Neural crest cell (in vitro differentiated cells): Measurements from ENCODE around the gene SEMA4B. TPM values are rescaled to one million over a fixed set of nuclear protein-coding genes. Genes with fewer than 3 reads are reported as not detected.

ENCODE experiments used
- DNase-seq: peaks from one replicate; pipeline ENCODE4 v3.0.0; 2021; ENCODE audit warnings: low read depth, mixed read lengths, low spot score
- H3K27ac Mint-ChIP-seq: one replicate; pipeline ENCODE4 v1.8.0; 2021; ENCODE audit warnings: mild to moderate bottlenecking, mixed read lengths; ENCODE audit not compliant: unreplicated experiment
- H3K27me3 Mint-ChIP-seq: 2 replicates; pipeline ENCODE4 v1.8.0; 2021; ENCODE audit warnings: low read depth, mild to moderate bottlenecking, mixed read lengths
- H3K36me3 Mint-ChIP-seq: 2 replicates; pipeline ENCODE4 v1.8.0; 2021; ENCODE audit warnings: low read depth, mild to moderate bottlenecking, mixed read lengths
- H3K4me1 Mint-ChIP-seq: 2 replicates; pipeline ENCODE4 v1.8.0; 2021; ENCODE audit warnings: mixed read lengths
- H3K4me3 Mint-ChIP-seq: one replicate; pipeline ENCODE4 v1.8.0; 2021; ENCODE audit warnings: mild to moderate bottlenecking, mixed read lengths
- H3K9me3 Mint-ChIP-seq: 2 replicates; pipeline ENCODE4 v1.8.0; 2021; ENCODE audit warnings: mixed read lengths
- total RNA-seq: library from RNA; stranded (reverse); gene quantifications from 2 replicates; pipeline ENCODE4 v1.2.1, GENCODE V29; 2021
- TF ChIP-seq, protein P1 (sequence below): fragments of 200-600 bp; sonication (generic); conservative IDR thresholded peaks from 2 replicates; pipeline ENCODE4 v1.5.0; 2021; ENCODE audit warnings: antibody characterized with exemption, mild to moderate bottlenecking

The SEMA4B gene
- total RNA-seq, 1 donor from 2014 or later = 26.3 TPM

DNA sequence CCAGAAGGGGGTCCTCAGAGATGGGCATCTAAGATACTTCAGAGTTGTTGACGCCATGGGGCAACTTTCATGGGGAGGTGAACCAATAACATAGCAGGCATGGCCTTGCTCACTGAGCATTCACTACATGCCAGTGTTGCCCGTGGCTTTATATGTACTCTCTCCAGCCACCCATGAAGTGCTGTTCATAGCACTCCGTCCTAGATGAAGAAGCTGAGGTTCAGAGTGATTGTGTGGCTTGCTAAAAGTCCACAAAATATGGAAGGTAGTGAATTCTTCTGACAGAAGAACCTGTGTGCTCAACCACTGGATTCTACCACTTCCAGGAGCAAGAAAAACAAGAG, 9.8 kb upstream of the SEMA4B start:
- Mint-ChIP-seq H3K27ac (no peak overlapping the region), H3K27me3 (no peaks in the 10 kb centered on the region), H3K4me1 (peaks cover 12% of the 10 kb centered on the region), H3K9me3 (no peaks in the 10 kb centered on the region), H3K36me3 (no peaks in the 10 kb centered on the region), H3K4me3 (no peak overlapping the region)
- TF ChIP-seq, protein P1, sequence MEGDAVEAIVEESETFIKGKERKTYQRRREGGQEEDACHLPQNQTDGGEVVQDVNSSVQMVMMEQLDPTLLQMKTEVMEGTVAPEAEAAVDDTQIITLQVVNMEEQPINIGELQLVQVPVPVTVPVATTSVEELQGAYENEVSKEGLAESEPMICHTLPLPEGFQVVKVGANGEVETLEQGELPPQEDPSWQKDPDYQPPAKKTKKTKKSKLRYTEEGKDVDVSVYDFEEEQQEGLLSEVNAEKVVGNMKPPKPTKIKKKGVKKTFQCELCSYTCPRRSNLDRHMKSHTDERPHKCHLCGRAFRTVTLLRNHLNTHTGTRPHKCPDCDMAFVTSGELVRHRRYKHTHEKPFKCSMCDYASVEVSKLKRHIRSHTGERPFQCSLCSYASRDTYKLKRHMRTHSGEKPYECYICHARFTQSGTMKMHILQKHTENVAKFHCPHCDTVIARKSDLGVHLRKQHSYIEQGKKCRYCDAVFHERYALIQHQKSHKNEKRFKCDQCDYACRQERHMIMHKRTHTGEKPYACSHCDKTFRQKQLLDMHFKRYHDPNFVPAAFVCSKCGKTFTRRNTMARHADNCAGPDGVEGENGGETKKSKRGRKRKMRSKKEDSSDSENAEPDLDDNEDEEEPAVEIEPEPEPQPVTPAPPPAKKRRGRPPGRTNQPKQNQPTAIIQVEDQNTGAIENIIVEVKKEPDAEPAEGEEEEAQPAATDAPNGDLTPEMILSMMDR = no peak
- DNase-seq = no peak

DNA sequence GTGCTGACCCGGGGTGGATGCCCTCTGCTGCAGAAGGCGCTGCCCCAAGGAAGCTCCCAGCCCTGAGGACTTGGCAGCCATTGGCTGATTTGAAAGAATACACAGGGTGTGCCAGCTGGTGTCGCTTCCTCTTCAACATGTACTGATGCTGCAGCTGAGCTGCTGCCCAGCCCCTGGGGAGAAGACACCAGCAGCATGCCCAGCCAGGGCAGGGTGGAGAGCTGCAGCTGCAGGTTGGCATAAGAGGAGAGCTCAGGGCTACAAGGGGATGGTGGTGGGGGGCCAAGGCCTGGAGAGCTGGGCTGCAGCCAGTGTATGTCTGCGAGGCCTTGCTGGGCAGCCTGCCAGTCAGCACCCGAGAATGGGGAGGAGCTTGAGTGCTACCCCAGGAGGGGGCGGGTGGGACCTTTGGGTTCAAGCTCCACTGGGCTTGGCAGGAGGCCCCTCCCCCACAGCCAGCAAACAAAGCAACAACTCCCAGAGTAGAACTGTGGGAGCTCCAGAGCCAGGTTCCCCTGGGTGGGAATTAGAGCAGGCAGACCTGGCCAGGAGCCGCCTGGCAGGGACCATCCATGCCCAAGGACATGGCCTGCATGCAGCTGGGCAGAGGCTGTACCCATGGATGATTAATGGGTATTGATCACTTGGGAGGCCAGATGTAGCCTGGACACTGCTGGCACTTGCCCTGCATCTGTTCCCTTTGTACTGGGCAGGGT, 9.2 kb upstream of the SEMA4B start:
- no peak overlapping the region for H3K4me3 Mint-ChIP-seq
- peaks cover 12% of the 10 kb centered on the region for H3K4me1 Mint-ChIP-seq
- H3K27ac Mint-ChIP-seq = no peak overlapping the region
- no peaks in the 10 kb centered on the region for H3K9me3 Mint-ChIP-seq
- H3K27me3 Mint-ChIP-seq = no peaks in the 10 kb centered on the region
- DNase-seq = no peak
- TF ChIP-seq, protein P1 = no peak
- no peaks in the 10 kb centered on the region for H3K36me3 Mint-ChIP-seq

DNA sequence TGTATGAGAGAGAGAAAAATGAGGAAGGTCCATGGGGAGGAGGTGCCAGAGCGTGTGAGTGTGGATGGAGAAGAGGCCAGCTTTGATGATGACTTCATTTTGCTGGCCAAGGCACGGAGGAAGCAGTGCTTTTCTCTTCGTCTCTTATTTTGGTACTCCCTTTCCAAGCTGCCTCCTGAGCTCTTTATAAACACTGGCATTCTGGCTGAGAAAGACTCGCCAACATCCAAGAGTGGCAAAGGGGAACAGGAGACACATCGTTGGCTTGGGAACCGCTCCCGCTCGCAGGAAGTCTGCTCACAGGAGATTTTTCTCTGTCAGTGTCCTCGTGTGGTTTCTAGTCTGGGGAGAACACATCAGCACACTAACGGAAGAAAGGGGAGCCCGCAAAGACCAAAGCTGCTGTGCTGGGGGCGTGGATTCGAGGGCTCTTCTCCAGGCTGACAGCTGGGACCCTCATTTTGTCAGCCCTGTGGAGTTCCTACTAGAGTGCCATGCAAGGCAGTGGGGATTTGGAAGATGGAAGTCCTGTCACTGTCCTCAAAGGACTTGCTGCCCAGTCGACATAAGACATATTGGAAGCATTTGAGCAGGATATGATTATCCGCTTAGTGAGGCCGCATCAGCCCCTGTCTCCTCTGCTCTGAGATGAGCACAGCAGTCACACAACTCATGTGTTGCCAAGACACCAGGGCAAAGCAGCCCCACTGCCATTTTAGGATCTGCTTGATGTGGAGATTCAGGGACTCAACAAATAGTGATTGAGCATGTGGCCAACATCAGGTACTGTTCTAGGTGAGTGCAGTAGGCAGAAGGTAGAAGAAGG, 8.0 kb upstream of the SEMA4B start:
- Mint-ChIP-seq H3K4me1 (peaks cover 6% of the 10 kb centered on the region), H3K36me3 (no peaks in the 10 kb centered on the region), H3K27ac (peak overlapping the region; percentile 50), H3K27me3 (no peaks in the 10 kb centered on the region), H3K4me3 (peak overlapping the region; percentile 49), H3K9me3 (no peaks in the 10 kb centered on the region)
- TF ChIP-seq, protein P1 = no peak
- no peak for DNase-seq

DNA sequence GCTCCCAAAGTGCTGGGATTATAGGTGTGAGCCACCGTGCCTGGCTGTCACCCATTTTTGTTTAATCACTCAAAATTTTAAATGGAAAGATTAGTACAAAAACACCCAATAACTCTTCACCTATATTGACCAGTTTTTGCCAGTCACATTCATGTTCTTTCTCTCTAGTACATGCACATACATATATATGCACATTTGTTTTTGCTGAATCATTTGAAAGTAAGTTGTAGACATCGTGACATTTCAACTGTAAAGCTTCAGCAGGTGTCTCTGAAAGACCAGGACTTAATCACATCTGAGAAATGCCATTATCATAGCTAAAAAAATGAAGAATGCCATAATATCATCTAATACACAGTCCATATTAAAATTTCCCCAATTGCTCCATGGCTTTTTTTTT, 6.5 kb upstream of the SEMA4B start:
- Mint-ChIP-seq H3K4me3 (no peak overlapping the region), H3K27ac (no peak overlapping the region), H3K4me1 (peaks cover 6% of the 10 kb centered on the region), H3K36me3 (no peaks in the 10 kb centered on the region), H3K27me3 (no peaks in the 10 kb centered on the region), H3K9me3 (no peaks in the 10 kb centered on the region)
- no peak for DNase-seq
- TF ChIP-seq, protein P1 = no peak

DNA sequence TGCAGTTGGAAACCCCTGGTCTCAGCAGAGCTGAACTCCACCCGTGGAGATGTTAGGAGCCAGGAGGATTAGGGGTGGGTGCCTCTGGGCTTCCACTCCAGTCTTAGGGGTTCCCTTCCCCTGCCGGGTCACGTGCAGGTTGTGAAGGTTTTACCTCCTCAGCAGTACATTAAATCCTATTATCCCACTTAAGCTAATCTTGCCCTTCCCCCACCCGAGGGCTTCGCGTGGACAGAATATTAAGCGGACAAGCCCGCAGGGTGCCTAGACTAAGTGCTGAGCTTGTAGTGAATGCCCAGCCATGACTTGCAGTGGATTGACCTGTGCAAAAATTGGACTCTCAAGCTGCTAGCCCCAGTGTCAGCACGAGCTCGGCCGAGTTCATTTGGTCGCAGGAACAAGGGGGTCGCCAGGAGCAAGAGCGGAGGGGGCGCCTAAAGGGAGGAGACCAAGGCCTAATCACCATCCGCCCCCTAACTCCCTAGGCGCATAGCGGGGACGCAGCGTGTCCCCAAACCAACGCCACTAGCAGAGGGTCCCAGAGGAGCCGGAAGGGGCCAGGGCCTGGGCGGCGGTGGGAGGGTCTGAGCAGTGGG, 498 bp upstream of the SEMA4B start:
- Mint-ChIP-seq H3K4me1 (peaks cover 32% of the 10 kb centered on the region), H3K27me3 (no peaks in the 10 kb centered on the region), H3K27ac (peak overlapping the region; percentile 75), H3K9me3 (no peaks in the 10 kb centered on the region), H3K36me3 (no peaks in the 10 kb centered on the region), H3K4me3 (peak overlapping the region; percentile 96)
- TF ChIP-seq, protein P1 = no peak
- DNase-seq = no peak
